SHP77 (cell line): ENCODE data around the gene FRY.

Experiments
- DNase-seq, 2 experiments: peaks; one replicate each; lab custom pipeline; 2025; lab: John Stamatoyannopoulos, UW

FRY gene

GRCh38 chr13:32174366-32174765, 142.8 kb downstream of the FRY start:
- no peak for DNase-seq

DNA sequence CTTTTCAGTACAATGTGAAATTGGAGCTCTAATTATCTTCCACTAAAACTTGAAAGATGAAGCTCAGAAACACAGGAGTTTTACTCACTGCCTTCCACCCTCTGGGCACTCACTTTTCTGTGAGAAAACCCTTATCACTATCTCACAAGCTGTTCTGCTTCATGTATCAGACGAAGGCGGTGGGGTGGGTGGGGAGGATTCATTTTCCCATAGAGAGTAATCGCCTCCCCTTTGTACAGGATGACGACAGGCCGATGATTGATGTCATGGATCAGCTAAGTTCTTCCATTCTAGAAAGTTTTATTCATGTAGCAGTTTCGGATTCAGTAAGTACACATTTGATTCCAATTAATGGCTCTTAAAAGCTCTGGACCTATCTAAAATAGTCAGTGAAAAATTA, 143.7 kb downstream of the FRY start:
- no peak for DNase-seq

GRCh38 chr13:32175943-32176342, 144.4 kb downstream of the FRY start:
- DNase-seq, result no peak

DNA sequence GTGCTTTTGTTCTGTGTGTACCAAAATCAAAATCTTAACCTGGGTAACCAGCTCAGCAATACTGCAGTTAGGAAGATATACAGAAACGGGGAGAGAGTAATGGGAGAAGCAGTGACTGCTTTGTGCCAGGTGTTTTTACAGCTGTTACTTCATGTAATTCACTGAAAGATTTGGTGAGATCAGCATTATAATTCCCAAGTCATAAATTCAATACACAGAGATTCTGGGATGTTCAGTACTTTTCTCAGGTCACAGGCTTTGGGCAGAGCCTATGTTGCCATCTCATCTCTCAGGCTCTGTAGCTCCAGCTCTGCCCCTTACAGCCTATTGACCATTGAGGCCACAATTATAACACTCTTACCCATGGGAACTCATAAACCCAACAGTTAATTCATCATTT, 145.1 kb downstream of the FRY start:
- no peak for DNase-seq

- DNase-seq, result no peak
These were observed 147.2 kb downstream of the FRY start for GRCh38 chr13:32178763-32179162.

DNA sequence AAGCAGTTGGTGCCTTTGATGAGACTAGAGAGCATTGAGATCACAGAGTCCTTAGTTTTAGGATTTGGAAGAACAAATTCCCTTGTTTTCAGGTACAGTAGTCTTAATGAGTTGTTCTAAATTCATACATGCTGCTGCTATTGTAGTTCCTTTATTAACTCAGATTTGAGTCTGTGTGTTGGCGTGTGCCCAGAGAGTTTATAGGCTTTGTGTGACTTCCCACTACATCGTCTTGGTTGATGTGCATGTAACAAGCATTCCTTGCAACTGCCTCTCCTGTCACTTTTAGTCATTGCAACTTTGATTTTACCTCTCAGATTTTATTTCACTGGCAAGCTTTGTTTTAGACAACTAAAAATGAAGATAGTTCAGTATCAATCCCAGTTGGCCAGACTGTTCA, 148.1 kb downstream of the FRY start:
- no peak for DNase-seq

- DNase-seq, result no peak
These were observed 156.1 kb downstream of the FRY start for GRCh38 chr13:32187651-32188050.

- DNase-seq, result no peak
These were observed 160.0 kb downstream of the FRY start for GRCh38 chr13:32191452-32191998.

DNA sequence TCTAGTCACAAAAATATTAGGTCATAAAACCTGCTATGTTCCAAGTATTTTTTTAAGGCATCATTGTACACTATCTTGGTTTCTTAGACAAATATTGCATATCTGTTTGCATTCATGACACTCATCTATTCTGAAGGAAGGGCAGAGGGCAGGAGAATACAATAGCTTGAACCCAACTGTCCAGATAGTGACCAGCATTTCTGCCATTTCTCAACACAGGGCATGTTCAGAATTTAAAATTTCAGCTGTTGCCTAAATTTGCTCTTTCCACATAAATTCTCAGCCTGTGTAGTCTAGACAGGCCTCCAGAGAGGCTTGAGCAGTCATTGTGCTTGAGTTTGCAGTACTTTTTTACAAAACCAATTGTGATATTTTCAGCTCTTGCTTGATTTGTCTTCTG, 164.1 kb downstream of the FRY start:
- DNase-seq, result no peak

- no peak for DNase-seq
These were observed 167.6 kb downstream of the FRY start for GRCh38 chr13:32199168-32199567.

DNA sequence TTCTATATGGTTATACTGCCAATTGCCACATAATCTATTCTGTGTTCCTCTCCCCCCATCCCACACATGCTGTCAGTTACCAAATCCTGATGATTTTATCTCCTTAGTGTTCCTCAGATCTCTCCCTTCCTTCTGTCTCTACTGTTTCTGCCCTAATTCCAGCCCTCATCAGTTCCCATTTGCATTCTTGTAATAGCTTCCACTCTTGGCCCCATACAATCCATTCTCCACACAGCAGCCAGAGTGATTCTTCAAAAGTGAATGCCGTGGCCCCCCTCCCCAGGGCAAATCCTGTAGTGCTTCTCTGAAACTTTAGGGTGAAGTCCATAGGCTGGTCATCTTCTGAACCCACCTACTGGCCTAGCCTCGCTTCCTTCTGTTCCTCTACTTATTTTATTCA, 169.2 kb downstream of the FRY start:
- DNase-seq, result no peak

DNA sequence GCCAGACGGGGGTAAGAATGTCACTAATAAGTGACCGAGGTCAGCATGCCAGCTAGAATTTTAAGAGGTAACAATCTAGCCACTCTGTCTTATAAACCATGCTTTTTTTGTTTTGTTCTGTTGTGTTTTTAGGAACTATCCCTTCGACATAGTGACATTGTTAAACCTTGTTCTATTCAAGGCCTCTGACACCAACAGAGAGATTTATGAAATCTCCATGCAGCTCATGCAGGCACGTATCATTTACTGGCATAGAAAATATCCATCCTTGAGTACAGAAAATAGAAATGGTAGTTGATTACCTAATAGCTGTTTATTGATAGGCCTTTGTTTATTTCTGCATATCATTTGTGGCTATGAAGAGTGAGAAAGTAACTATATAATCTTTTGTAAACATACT, 170.2 kb downstream of the FRY start:
- DNase-seq, result no peak

- DNase-seq, result no peak
These were observed 170.7 kb downstream of the FRY start for GRCh38 chr13:32202268-32202667.

GRCh38 chr13:32203221-32203620, 171.6 kb downstream of the FRY start:
- DNase-seq, result no peak

DNA sequence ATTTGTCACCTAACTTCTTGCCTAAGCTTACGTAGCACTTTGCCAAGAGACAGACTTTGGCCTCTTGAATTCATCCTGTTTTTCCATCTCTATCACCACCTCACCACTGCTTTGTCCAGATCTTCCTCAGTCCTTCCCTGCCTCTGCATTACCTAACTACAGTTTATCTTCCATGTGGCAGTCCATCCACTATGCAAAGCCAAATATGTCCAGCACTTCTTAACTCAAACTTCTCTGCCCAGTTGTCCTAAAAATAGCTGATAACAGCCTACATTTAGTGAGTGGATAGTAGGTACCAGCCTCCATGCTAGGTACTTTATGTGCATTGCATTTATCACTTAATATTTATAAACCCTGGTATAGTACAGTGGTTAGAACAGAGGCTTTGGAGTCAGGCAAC, 172.2 kb downstream of the FRY start:
- DNase-seq, result no peak

DNA sequence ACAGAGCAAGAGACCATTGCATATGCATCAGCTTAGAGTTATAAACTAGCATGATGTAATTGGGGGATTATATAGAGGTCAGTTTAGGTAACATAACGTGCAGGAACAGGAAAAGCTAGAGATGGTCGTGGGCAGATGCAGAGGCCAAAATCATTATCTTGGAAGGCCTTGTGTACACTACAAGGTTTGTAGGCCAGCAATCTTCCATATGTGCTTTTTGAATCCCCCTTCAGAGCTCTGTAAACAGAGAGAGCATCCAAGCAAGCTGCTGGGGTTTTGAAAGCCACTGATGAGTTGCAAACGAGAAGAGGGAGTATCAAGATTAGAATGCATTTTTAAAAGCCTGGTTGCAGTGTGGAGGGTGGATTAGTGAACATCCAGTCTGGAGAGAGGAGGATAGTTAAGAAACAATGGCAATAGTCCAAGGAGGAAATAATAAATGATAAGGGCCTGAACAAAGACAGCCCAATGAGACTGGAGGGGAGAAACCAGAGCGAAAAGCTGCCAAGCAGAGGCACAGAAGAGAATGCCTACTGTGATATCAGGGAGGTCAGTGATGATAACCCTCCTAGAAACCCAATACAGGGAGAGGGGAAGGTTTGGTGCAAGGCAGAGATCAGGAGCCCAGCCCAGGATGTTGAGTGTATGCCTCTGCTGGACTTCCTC, 174.0 kb downstream of the FRY start:
- DNase-seq, result no peak

- no peak for DNase-seq
These were observed 174.6 kb downstream of the FRY start for GRCh38 chr13:32206097-32206740.

DNA sequence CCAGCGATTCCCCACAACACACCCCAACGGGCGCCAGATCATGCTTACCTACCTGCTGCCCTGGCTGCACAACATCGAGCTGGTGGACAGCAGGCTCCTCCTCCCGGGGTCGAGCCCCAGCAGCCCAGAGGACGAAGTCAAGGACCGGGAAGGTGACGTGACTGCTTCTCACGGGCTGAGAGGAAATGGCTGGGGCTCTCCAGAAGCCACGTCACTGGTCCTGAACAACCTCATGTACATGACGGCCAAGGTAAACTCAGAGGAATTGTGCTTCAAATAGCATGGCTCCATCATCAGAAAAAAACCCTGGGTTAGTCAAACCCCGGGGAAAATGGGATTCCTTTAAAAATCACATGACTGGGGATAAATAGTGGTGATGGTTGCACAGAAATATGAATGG, 177.3 kb downstream of the FRY start:
- no peak for DNase-seq

- no peak for DNase-seq
These were observed 178.1 kb downstream of the FRY start for GRCh38 chr13:32209652-32210051.

GRCh38 chr13:32210101-32210500, 178.5 kb downstream of the FRY start:
- DNase-seq, result no peak

GRCh38 chr13:32211813-32212212, 180.2 kb downstream of the FRY start:
- no peak for DNase-seq

- no peak for DNase-seq
These were observed 180.8 kb downstream of the FRY start for GRCh38 chr13:32212421-32212820.

DNA sequence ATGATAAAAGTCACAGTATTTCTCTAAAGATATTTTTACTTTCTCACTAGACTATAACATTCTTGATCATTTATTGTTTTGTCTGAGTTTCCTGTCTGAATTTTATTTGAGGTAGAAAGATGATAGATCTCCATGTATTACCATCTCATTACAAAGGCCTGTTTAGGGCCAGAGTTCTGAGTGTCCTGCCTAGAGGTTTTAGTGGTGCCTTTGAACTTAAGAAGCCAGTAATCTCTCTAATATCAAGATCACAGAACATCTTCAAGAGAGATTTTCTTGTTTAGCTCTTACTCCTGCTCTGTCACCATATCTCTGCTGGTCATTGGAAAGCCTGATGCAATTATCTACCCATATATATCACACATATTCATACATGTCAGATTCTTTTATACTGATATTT, 182.1 kb downstream of the FRY start:
- DNase-seq, result no peak

DNA sequence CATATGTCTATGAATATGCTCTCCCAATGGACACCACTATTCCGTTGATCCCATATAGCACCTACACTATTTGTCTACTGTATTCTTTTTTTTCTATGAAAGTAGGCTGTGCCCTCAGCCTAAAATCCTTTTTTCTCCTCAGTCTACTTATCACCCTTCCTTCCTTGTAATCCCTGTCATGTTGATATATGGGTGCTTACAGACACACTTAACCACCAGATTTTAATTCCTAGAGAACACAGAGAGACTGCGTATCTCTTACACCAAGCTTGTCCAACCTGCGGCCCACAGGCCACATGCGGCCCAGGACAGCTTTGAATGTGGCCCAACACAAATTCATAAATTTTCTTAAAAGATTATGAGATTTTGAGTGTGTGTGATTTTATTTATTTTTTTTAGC, 182.5 kb downstream of the FRY start:
- DNase-seq, result no peak
